HG03066 (cell line): ENCODE data around the gene MCFD2.
"Not testable (repeated sequence)": the region's sequence is repeated elsewhere in the genome, so short reads cannot be mapped to it uniquely, and the experiment has no call there.

Experiments used
- ATAC-seq: cut with Tn5 transposase; IDR thresholded peaks from one replicate; pipeline ENCODE4 v1.9.1; 2021; ENCODE audit warnings: low read depth; ENCODE audit not compliant: unreplicated experiment

Gene MCFD2

GRCh38 chr2:46904908-46905678 lies 10.5 kb downstream of the MCFD2 start:
- ATAC-seq = not testable (repeated sequence)

GRCh38 chr2:46902980-46903379 lies 12.6 kb downstream of the MCFD2 start:
- not testable (repeated sequence) for ATAC-seq

DNA sequence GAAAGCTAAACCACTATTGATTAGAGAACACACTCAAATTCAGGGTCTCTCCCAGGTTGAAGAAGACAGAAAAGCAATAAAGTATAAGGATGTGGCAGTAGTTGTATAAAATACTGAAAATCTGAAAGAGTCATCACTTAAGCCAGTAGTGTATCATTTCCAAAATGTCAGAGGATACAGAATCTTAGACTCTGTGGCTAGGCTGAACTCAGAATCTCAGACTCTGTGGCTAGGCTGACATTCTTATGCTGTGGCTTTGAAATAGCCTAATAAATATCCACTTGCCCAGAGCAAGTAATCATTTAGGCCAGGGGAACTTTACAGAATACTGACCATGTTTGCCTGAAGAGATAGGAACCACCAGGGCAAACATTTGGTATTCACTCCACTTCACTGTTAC lies 13.1 kb downstream of the MCFD2 start:
- no peak for ATAC-seq

GRCh38 chr2:46901611-46902010 lies 14.0 kb downstream of the MCFD2 start:
- no peak for ATAC-seq

DNA sequence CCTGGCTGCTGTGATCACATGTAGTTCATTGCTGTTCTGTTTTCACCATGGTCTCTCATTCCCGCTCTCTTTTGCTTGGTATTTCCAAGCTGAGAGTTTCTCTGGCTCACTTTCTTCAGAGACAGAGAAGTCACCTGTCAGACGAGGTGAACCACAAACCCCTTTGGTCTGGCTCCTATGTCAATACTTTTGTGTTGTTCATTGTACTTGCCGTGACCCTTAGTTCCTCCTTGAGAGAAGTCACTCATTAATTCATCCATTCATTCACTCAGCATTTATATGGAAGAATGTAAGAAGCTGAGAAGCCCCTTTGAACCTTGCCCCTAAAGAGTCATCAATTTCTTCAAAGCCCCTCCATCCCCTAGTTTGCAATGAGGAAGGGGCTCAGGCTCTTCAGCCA lies 15.2 kb downstream of the MCFD2 start:
- no peak for ATAC-seq

DNA sequence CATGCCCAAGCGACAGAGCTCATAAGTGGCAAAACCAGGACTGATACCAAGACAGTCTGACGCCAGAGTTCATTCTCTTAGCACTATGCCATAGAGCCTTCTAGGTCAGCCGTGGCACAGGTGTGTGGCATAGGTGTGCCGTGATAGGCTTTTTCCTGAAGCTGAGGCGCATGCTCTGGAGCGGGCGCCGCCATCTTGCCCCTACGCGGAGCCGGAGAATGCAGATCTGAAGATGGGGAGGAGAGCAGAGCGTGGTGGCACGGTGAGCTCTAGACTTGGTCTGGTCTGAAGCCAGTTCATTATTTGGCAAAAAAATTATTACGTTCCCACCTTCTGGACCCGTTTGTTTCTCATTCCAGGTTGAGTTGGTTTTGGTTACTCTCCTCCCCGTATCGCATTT lies 16.6 kb downstream of the MCFD2 start:
- no peak for ATAC-seq

GRCh38 chr2:46898024-46898423 lies 17.6 kb downstream of the MCFD2 start:
- ATAC-seq = no peak

- no peak for ATAC-seq
Observed at GRCh38 chr2:46893269-46893939, 22.2 kb downstream of the MCFD2 start.

DNA sequence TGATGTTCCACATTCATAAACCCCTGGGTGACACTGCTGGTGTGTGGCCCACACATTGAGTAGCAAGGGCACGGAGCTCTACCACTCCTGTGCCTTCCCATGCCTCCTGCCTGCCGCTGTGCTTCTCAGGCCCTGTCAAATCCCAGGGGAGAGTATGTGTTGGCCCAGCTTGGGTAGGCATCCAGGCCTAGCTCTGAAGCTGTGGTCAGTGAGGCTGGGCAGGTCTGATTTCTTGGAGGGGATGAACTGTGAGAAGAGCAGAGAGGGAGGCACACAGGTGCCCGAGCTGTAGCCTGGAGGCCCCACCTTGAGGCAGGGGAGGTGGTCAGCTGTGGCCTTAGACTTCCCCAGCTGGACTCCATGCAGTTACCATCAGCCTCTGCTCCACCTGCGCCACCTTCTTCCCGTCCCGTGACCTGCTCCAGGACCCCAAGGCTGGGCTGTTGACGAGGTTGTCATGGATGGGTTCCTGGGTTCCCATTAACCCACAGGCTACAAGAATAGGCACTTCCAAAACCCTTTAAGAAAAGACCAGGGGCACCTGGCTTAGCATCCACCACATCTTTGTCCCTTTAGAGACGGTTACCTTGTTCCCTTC lies 23.6 kb downstream of the MCFD2 start:
- no peak for ATAC-seq

DNA sequence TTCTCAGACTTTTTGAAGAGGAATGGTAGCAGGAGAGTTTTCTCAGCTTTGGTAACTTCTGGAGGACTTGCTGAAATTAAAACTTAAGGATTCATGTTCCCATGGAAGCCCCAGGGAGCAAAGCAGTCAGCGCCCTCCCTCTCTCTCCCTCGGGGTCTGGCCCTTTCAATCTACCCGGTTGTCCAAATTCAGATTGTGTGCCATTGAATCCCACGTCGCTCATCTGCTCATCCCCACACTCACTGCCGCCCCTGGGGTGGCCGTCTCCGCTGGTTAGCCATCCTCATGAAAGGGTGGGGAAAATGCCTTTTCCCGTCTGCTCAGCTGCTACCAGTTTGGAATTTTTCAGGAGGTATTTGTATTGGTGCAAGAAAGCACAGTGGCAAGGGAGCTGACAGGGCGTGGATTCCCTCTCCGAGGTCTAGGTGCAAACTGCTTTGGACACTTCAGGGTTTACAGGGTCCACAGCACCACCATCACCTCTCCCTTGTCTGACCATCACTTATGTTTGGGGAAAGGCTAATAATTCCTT lies 27.1 kb downstream of the MCFD2 start:
- ATAC-seq = no peak

GRCh38 chr2:46887028-46887885 lies 28.3 kb downstream of the MCFD2 start:
- no peak for ATAC-seq

- no peak for ATAC-seq
Observed at GRCh38 chr2:46886268-46887027, 29.2 kb downstream of the MCFD2 start.

- ATAC-seq = no peak
Observed at GRCh38 chr2:46885376-46885775, 30.2 kb downstream of the MCFD2 start.

GRCh38 chr2:46879511-46879910 lies 36.1 kb downstream of the MCFD2 start:
- no peak for ATAC-seq

DNA sequence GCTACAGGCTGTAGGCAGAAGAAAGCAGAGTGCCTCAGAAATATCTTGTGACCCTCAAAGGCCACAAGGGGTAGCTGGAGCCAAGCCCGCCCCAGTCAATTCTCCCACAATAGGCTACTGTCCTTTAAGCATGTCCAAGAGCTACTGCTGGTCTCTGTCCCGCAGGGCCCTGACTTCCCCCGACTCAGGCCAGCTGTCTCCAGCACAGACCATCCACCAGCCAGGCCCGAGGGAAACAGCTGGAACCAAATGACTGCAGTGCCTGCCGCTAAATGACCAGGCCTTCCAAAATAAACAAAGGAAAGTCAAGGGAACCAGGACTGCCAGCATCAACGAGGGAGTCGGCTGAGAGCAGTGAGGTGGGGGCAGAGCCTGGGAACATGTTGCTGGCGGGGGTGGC lies 36.7 kb downstream of the MCFD2 start:
- ATAC-seq = no peak

- ATAC-seq = no peak
Observed at GRCh38 chr2:46878240-46878877, 37.2 kb downstream of the MCFD2 start.

GRCh38 chr2:46877619-46878113 lies 37.9 kb downstream of the MCFD2 start:
- no peak for ATAC-seq

GRCh38 chr2:46876741-46877384 lies 38.7 kb downstream of the MCFD2 start:
- ATAC-seq = no peak
